HEK293T (cell line): ENCODE measurements around the gene GCNT2.
A peak's percentile ranks its signal among the peaks of the same experiment; 100 is the strongest.

ENCODE experiments used
- CTCF ChIA-PET: fragments of 350-600 bp; formaldehyde crosslinking; extraction: SDS; loops from one replicate; lab custom pipeline; 2021; ENCODE audit warnings: antibody characterized with exemption, inconsistent platforms; lab: Yijun Ruan, JAX
- POLR2A ChIA-PET: fragments of 350-600 bp; formaldehyde crosslinking; extraction: SDS; loops from one replicate; lab custom pipeline; 2020; ENCODE audit warnings: antibody characterized with exemption, inconsistent platforms; lab: Yijun Ruan, JAX
- DNase-seq: peaks from one replicate; pipeline ENCODE4 v3.0.0; 2012; ENCODE audit warnings: mixed read lengths; ENCODE audit errors: extremely low spot score
- ARNT ChIP-seq: fragments of 450-650 bp; IDR thresholded peaks from 2 replicates; pipeline ENCODE4 v1.6.1; 2017; ENCODE audit warnings: mild to moderate bottlenecking
- BHLHE40 ChIP-seq: fragments of 450-650 bp; IDR thresholded peaks from 2 replicates; pipeline ENCODE4 v1.6.1; 2016; ENCODE audit warnings: mild to moderate bottlenecking, moderate library complexity, borderline replicate concordance
- CTBP1 ChIP-seq: fragments of 450-650 bp; IDR thresholded peaks from 2 replicates; pipeline ENCODE4 v1.6.1; 2016; ENCODE audit warnings: borderline replicate concordance
- ELF4 ChIP-seq: fragments of 450-650 bp; IDR thresholded peaks from 2 replicates; pipeline ENCODE4 v1.6.1; 2017; ENCODE audit warnings: antibody characterized with exemption
- FOXA1 ChIP-seq: fragments of 450-650 bp; IDR thresholded peaks from 2 replicates; pipeline ENCODE4 v1.6.1; 2016; ENCODE audit warnings: mild to moderate bottlenecking
- FOXK2 ChIP-seq: fragments of 450-650 bp; IDR thresholded peaks from 2 replicates; pipeline ENCODE4 v1.6.1; 2016; ENCODE audit warnings: mild to moderate bottlenecking
- FOXM1 ChIP-seq: fragments of 450-650 bp; IDR thresholded peaks from 2 replicates; pipeline ENCODE4 v1.6.1; 2017; ENCODE audit warnings: mild to moderate bottlenecking, borderline replicate concordance
- HDGF ChIP-seq: fragments of 450-650 bp; IDR thresholded peaks from 2 replicates; pipeline ENCODE4 v1.6.1; 2017; ENCODE audit warnings: antibody characterized with exemption, borderline replicate concordance
- L3MBTL2 ChIP-seq: fragments of 450-650 bp; conservative IDR thresholded peaks from 2 replicates; pipeline ENCODE4 v1.6.1; 2016; ENCODE audit warnings: mild to moderate bottlenecking
- LEF1 ChIP-seq: fragments of 450-650 bp; IDR thresholded peaks from 2 replicates; pipeline ENCODE4 v1.6.1; 2017; ENCODE audit warnings: mild to moderate bottlenecking, borderline replicate concordance
- NFRKB ChIP-seq: fragments of 450-650 bp; IDR thresholded peaks from 2 replicates; pipeline ENCODE4 v1.6.1; 2016; ENCODE audit warnings: mild to moderate bottlenecking, moderate library complexity
- PKNOX1 ChIP-seq: fragments of 450-650 bp; IDR thresholded peaks from 2 replicates; pipeline ENCODE4 v1.6.1; 2016
- SP1 ChIP-seq: fragments of 450-650 bp; IDR thresholded peaks from 2 replicates; pipeline ENCODE4 v1.6.1; 2017
- SUZ12 ChIP-seq: fragments of 450-650 bp; IDR thresholded peaks from 2 replicates; pipeline ENCODE4 v1.6.1; 2016; ENCODE audit warnings: mild to moderate bottlenecking
- TARDBP ChIP-seq: fragments of 450-650 bp; IDR thresholded peaks from 2 replicates; pipeline ENCODE4 v1.6.1; 2016
- ZNF384 ChIP-seq: fragments of 450-650 bp; IDR thresholded peaks from 2 replicates; pipeline ENCODE4 v1.6.1; 2016

The GCNT2 gene

GRCh38 chr6:10495029-10495428 lies 26.1 kb upstream of the GCNT2 start:
- CTCF ChIA-PET: no interaction called here

GRCh38 chr6:10505529-10505928 lies 15.6 kb upstream of the GCNT2 start:
- CTCF ChIA-PET: no interaction called here
- peak; percentile 25 for DNase-seq
- POLR2A ChIA-PET: interaction anchor here (1.4 kb wide), 1 partner anchor 217 kb away, joined by 6 read pairs; the partner anchor contains the start of gene TMEM14C
- TF ChIP-seq CTBP1 (no peak), ARNT (no peak), NFRKB (no peak), ELF4 (no peak), LEF1 (no peak), ZNF384 (no peak), SUZ12 (no peak), L3MBTL2 (no peak), BHLHE40 (no peak), FOXM1 (no peak), HDGF (no peak), PKNOX1 (no peak), TARDBP (no peak), FOXK2 (no peak), SP1 (no peak), FOXA1 (no peak)

More at GRCh38 chr6:10495029-10495428, 26.1 kb upstream of the GCNT2 start:
- TF ChIP-seq ARNT (no peak), FOXA1 (no peak), PKNOX1 (no peak), SUZ12 (no peak), TARDBP (no peak), ELF4 (no peak), FOXM1 (no peak), ZNF384 (no peak), L3MBTL2 (no peak), SP1 (no peak), HDGF (no peak)
- no peak for DNase-seq
- POLR2A ChIA-PET: no interaction called here

- ChIA-PET POLR2A (no interaction called here), CTCF (no interaction called here)
- no peak for TF ChIP-seq TARDBP
- TF ChIP-seq LEF1: no peak
- TF ChIP-seq ELF4: no peak
- TF ChIP-seq PKNOX1: no peak
- TF ChIP-seq HDGF: no peak
- TF ChIP-seq L3MBTL2: no peak
- no peak for TF ChIP-seq NFRKB
- no peak for TF ChIP-seq FOXA1
- no peak for TF ChIP-seq SP1
- no peak for TF ChIP-seq BHLHE40
- TF ChIP-seq SUZ12: no peak
- TF ChIP-seq FOXK2: no peak
- no peak for TF ChIP-seq CTBP1
- no peak for DNase-seq
Observed at GRCh38 chr6:10507298-10507697, 13.9 kb upstream of the GCNT2 start.

GRCh38 chr6:10507715-10508114 lies 13.4 kb upstream of the GCNT2 start:
- POLR2A ChIA-PET: no interaction called here

More at GRCh38 chr6:10507715-10508114, 13.4 kb upstream of the GCNT2 start:
- no peak for TF ChIP-seq SUZ12
- no peak for TF ChIP-seq LEF1
- no peak for TF ChIP-seq FOXM1
- no peak for TF ChIP-seq ELF4
- TF ChIP-seq ARNT: no peak
- TF ChIP-seq ZNF384: no peak
- TF ChIP-seq HDGF: no peak
- TF ChIP-seq SP1: no peak
- TF ChIP-seq L3MBTL2: no peak
- TF ChIP-seq TARDBP: no peak
- no peak for TF ChIP-seq BHLHE40
- no peak for TF ChIP-seq CTBP1
- TF ChIP-seq FOXK2: no peak
- TF ChIP-seq PKNOX1: no peak
- no peak for TF ChIP-seq NFRKB
- TF ChIP-seq FOXA1: no peak
- CTCF ChIA-PET: no interaction called here
- no peak for DNase-seq
